Measurements from ENCODE around the gene RLN3. TPM values are rescaled to one million over a fixed set of nuclear protein-coding genes. Genes with fewer than 3 reads are reported as not detected.

Gene RLN3, protein sequence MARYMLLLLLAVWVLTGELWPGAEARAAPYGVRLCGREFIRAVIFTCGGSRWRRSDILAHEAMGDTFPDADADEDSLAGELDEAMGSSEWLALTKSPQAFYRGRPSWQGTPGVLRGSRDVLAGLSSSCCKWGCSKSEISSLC
- total RNA-seq, result not detected

DNA sequence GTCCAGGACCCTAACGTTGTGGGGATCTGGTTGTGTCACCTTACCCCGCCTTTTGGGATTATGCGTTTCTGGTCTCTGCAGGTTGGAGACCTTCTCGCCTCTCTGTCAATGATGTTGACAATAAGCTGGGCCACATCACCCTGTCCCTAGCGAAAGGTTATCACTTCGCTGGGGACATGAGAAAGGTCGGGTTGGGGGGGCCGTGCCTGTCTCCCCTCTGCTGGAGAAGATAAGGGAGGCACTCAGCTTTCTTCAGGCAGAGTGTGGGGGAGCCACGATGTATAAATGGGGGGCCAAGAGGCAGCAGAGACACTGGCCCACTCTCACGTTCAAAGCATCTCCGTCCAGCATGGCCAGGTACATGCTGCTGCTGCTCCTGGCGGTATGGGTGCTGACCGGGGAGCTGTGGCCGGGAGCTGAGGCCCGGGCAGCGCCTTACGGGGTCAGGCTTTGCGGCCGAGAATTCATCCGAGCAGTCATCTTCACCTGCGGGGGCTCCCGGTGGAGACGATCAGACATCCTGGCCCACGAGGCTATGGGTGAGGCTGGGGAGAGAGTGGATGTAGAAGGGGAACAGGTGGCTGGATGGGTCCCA, at the start of gene RLN3:
Gene RLN3 (plus strand): TSS at position 293 of the 595 bp plus-strand sequence. CDS start 57 bp downstream, at position 350.
- DNase-seq, result no peak
- Mint-ChIP-seq H3K27ac (no peak within 1 kb of the TSS), H3K9me3 (no peaks in the 10 kb centered on the region), H3K36me3 (ENCODE audit: low read depth) (peaks cover 8% of the 10 kb centered on the region), H3K4me3 (no peak within 1 kb of the TSS), H3K4me1 (peaks cover 28% of the 10 kb centered on the region), H3K27me3 (peaks cover 2% of the 10 kb centered on the region)
- ChIA-PET POLR2A (no interaction called here), CTCF (interaction anchor here (0.7 to 1.0 kb wide), 3 partner anchors 10 to 46 kb away, joined by 3 to 4 read pairs (median 3); no protein-coding TSS in a partner anchor)

DNA sequence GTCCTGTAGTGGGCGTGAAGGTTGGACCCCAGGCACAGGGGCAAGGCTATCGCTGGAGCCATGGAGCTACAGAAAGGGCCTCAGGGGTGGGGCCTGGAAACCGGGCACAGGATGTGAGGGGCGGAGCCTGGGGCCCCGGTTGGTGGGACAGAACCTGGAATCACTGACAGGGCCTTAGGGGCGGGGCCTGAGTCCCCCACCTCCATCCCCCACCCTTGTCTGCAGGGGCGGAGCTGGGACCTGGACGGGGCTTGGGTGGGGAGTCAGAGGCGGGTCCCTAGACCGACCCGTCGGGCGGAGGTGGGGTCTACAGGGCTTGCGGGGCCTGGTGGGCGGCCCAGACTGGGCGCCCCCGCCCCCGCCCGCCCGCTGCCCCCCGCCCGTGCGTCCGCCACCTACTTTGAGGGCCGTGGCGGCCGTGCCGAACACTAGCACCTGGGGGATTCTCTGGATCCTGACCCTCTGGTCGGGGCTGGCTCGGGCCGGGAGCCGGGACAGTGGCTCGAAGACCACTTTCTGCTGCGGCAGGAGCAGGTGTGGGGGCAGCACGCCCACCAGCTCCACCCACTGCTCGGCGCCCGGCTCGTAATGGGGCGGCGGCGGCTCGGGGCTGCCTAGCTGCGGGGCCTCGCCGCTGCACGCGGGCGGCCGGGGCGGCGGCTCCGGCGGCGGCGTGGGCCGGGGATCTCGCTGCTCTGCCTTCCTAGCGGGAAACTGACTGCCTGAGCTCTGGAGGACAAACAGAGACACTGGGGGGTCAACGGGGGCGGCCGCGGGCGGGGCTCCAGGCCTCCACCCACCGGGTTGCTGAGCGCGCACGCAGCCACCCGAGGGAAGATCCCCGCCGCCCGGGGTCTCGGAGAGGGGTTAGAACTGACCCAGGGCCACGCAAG, 49.4 kb upstream of the RLN3 start:
- Mint-ChIP-seq H3K4me1 (peaks cover 45% of the 10 kb centered on the region), H3K4me3 (no peak overlapping the region), H3K36me3 (ENCODE audit: low read depth) (peaks cover 17% of the 10 kb centered on the region), H3K27me3 (no peaks in the 10 kb centered on the region), H3K27ac (no peak overlapping the region), H3K9me3 (no peaks in the 10 kb centered on the region)
- CTCF ChIA-PET, result interaction anchor here (0.8 to 1.0 kb wide), 2 partner anchors 8 to 16 kb away, joined by 3 to 5 read pairs; no protein-coding TSS in a partner anchor
- POLR2A ChIA-PET, result interaction anchor here (0.9 kb wide), 1 partner anchor 61 kb away, joined by 8 read pairs; no protein-coding TSS in a partner anchor
- DNase-seq, result no peak

DNA sequence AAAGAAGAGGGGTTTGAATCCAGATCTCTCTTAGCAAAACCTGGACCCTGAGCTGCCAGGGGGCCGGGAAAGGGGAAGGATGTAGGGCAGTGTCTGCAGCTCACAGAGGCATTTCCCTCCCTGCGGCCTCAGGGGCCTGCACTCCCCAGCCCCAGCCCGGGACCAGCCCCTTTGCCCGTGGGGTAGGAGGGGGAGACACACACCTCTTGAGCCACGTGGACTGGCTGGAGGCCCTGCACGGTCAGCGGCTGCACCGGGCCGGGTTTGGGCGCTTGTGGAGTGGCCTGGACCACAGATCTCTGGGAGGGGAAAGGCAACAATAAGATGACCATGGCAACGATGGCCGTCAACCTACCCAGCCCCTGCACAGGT, 48.7 kb upstream of the RLN3 start:
- H3K27me3 Mint-ChIP-seq, result no peaks in the 10 kb centered on the region
- H3K36me3 Mint-ChIP-seq (ENCODE audit: low read depth), result peaks cover 14% of the 10 kb centered on the region
- H3K27ac Mint-ChIP-seq, result peak overlapping the region; percentile 75
- H3K4me1 Mint-ChIP-seq, result peaks cover 45% of the 10 kb centered on the region
- no peak for DNase-seq
- H3K9me3 Mint-ChIP-seq, result no peaks in the 10 kb centered on the region
- ChIA-PET CTCF (interaction anchor here (1.0 kb wide), 1 partner anchor 9 kb away, joined by 5 read pairs; no protein-coding TSS in a partner anchor), POLR2A (interaction anchor here (0.9 kb wide), 1 partner anchor 62 kb away, joined by 8 read pairs; no protein-coding TSS in a partner anchor)
- H3K4me3 Mint-ChIP-seq, result no peak overlapping the region

DNA sequence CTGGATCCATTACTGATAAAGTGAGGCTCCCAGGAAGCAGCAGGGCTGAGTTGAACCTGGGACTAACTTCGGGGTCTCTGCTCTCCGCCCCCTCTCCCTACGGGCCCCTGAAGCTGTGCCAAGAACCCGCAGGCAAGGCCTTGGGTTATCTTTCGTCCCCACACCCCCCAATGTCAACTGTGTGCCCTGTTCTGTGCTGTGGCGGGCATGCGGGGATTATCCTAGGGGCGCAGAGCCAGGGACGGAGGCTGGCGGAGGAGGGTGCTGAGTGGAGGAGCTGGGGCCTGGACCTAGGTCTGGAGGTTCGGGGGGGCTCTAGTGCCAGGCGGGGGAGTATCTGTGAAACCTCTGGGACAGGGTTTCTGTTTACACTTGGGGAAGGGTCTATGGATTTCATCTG, 48.3 kb upstream of the RLN3 start:
- Mint-ChIP-seq H3K9me3 (no peaks in the 10 kb centered on the region), H3K4me3 (no peak overlapping the region), H3K27me3 (no peaks in the 10 kb centered on the region), H3K4me1 (peaks cover 45% of the 10 kb centered on the region), H3K36me3 (ENCODE audit: low read depth) (peaks cover 10% of the 10 kb centered on the region), H3K27ac (peak overlapping the region; percentile 75)
- CTCF ChIA-PET, result interaction anchor here (1.0 kb wide), 1 partner anchor 9 kb away, joined by 5 read pairs; no protein-coding TSS in a partner anchor
- no peak for DNase-seq
- POLR2A ChIA-PET, result interaction anchor here (0.9 kb wide), 1 partner anchor 62 kb away, joined by 8 read pairs; no protein-coding TSS in a partner anchor

DNA sequence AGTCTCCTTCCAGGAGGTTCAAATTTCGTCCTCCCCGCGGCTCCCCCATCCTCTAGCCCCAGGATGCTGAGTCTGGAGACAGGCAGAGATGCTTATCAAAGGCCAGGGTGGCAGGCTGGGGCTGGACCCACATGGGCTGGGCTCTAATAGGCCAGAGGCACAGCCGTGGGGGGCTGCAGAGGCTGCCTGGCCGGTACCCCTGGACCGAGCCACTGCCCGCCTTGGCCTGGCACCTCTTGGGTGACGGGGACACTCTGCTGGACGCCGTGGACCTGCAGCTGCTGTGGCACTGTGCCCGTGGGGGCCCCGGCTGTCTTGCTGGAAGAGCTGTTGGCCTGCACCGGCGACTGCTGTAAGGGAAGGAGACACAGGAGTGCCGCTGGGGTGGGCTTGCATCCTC, 47.6 kb upstream of the RLN3 start:
- Mint-ChIP-seq H3K4me1 (peaks cover 51% of the 10 kb centered on the region), H3K27ac (no peak overlapping the region), H3K27me3 (no peaks in the 10 kb centered on the region), H3K9me3 (no peaks in the 10 kb centered on the region), H3K4me3 (no peak overlapping the region), H3K36me3 (ENCODE audit: low read depth) (peaks cover 10% of the 10 kb centered on the region)
- DNase-seq, result no peak
- ChIA-PET POLR2A (no interaction called here), CTCF (no interaction called here)

DNA sequence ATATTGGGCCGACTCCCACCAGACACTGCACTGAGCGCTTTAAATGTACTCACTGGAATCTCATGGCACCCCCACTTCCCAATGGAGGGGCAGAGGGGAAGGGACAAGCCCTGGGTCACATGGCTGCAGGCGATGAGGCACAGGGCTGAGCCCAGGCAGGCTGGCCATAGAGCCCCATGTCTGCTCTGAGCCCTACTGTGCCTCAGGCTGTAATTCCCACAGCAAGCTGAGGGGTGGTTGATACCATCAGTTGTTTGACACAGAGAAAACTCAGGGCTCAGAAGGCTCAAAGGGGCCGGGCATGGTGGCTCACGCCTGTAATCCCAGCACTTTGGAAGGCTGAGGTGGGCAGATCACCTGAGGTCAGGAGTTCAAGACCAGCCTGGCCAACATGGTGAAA, 46.9 kb upstream of the RLN3 start:
- Mint-ChIP-seq H3K27ac (peak overlapping the region; percentile 69), H3K4me3 (no peak overlapping the region), H3K4me1 (peaks cover 58% of the 10 kb centered on the region), H3K36me3 (ENCODE audit: low read depth) (peaks cover 10% of the 10 kb centered on the region), H3K9me3 (no peaks in the 10 kb centered on the region), H3K27me3 (no peaks in the 10 kb centered on the region)
- POLR2A ChIA-PET, result no interaction called here
- CTCF ChIA-PET, result interaction anchor here (1.0 kb wide), 1 partner anchor 17 kb away, joined by 3 read pairs; no protein-coding TSS in a partner anchor
- DNase-seq, result no peak

DNA sequence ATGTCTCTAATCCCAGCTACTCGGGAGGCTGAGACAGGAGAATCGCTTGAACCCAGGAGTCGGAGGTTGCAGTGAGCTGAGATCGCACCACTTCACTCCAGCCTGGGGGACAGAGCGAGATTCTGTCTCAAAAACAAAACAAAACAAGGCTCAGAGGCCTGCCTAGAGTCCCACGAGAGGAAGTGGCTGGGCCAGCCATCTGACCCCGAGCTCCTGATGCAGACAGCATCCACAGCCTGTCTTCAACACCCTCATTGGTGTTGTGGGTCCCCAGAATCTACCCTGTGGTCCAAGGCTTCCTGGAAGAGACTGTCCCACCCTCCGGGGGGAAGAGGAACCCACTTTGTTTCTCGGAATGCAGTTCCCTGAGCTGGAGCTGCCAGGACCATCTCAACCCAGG, 46.5 kb upstream of the RLN3 start:
- H3K27me3 Mint-ChIP-seq, result no peaks in the 10 kb centered on the region
- no peaks in the 10 kb centered on the region for H3K9me3 Mint-ChIP-seq
- no peak for DNase-seq
- CTCF ChIA-PET, result interaction anchor here (0.6 to 1.0 kb wide), 2 partner anchors 17 to 113 kb away, joined by 3 read pairs; no protein-coding TSS in a partner anchor
- H3K4me3 Mint-ChIP-seq, result no peak overlapping the region
- peak overlapping the region; percentile 69 for H3K27ac Mint-ChIP-seq
- H3K4me1 Mint-ChIP-seq, result peaks cover 63% of the 10 kb centered on the region
- peaks cover 10% of the 10 kb centered on the region for H3K36me3 Mint-ChIP-seq (ENCODE audit: low read depth)
- POLR2A ChIA-PET, result no interaction called here

DNA sequence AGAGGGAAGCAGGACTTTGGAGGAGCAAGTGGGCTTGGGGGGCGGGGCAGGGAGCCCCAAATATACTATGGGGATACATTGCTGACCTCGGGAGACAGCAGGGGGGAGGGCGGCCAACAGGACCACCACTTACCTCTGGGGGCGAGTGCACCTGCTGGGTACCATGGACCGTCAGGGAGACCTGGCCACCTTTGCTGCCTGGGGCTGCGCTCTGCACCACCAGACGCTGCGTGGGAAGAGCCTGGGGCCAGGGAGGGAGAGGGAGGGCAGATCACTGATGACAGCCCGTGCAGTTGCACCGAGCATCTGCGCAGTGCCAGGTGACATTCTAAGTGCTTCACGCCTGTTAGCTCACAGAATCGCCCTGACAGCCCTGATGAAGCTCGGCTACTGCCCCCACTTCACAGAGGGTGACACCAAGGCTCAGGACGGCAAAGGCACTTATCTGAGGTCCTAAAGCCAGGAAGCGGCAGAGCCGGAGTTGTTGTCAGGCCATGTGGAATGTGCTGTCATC, 45.9 kb upstream of the RLN3 start:
- peak overlapping the region; percentile 31 for H3K27ac Mint-ChIP-seq
- POLR2A ChIA-PET, result no interaction called here

DNA sequence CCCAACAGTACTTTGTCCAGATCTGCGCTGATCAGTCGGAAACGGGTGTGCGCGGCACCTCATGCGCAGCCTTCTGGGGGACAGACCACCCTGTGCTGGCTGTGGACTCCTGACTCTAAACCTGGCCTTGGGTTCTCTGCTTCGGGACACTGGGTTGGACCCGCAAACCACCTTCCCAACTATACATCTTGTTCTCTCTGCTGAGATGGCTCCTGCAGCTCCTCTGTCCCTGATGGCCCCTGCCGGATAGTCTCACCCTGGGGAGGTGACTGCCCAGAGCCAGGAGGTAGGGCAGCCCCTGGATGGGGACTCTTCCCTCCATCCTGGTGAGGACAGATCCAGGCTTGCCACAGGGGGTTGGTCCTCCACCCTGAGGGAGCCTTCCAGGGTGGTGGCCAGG, 45.2 kb upstream of the RLN3 start:
- ChIA-PET POLR2A (no interaction called here), CTCF (no interaction called here)
- Mint-ChIP-seq H3K4me3 (no peak overlapping the region), H3K27ac (peak overlapping the region; percentile 50), H3K4me1 (peaks cover 76% of the 10 kb centered on the region), H3K9me3 (no peaks in the 10 kb centered on the region), H3K36me3 (ENCODE audit: low read depth) (peaks cover 10% of the 10 kb centered on the region), H3K27me3 (no peaks in the 10 kb centered on the region)
- DNase-seq, result no peak

More for the DNA sequence above, 45.9 kb upstream of the RLN3 start:
- H3K9me3 Mint-ChIP-seq, result no peaks in the 10 kb centered on the region
- no peak overlapping the region for H3K4me3 Mint-ChIP-seq
- H3K36me3 Mint-ChIP-seq (ENCODE audit: low read depth), result peaks cover 10% of the 10 kb centered on the region
- H3K27me3 Mint-ChIP-seq, result no peaks in the 10 kb centered on the region
- CTCF ChIA-PET, result interaction anchor here (0.6 to 1.0 kb wide), 2 partner anchors 16 to 113 kb away, joined by 3 read pairs; no protein-coding TSS in a partner anchor
- no peak for DNase-seq
- peaks cover 68% of the 10 kb centered on the region for H3K4me1 Mint-ChIP-seq

DNA sequence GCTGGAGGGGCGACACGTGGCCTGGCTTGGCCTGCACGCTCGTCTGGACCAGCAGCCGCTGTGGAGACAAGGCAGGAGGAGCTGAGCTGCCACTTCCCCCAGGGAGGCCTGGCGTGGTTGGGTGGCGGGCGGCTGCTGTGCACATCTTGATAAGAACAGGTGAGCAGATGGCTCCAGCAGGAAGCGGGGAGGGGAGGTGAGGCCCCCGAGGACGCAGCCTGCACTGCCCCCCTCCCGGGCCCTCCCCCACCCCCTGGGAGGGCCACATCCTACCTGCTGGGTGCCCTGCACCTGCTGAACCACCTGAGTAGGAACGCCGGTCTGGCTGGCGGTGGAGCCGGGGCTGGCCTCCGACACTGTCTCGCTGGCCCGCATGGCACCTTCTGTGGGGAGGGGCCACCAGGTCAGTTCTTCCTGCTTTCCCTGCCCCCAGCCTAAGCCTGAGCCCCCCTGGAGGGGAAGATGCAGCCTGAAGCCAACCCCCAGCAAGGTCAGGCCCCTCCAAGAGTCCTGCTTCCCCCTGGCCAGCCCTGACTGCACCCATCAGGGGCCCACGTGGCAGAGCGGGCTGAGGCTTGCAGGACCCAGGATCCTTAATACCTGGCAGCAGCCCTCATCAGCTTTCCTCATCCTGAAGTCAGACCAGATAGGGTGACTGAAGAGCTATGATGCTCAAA, 44.6 kb upstream of the RLN3 start:
- Mint-ChIP-seq H3K4me3 (no peak overlapping the region), H3K4me1 (peaks cover 78% of the 10 kb centered on the region), H3K27me3 (no peaks in the 10 kb centered on the region), H3K27ac (peak overlapping the region; percentile 50), H3K9me3 (no peaks in the 10 kb centered on the region), H3K36me3 (ENCODE audit: low read depth) (peaks cover 12% of the 10 kb centered on the region)
- DNase-seq, result peak; percentile 34
- CTCF ChIA-PET, result no interaction called here
- POLR2A ChIA-PET, result no interaction called here

DNA sequence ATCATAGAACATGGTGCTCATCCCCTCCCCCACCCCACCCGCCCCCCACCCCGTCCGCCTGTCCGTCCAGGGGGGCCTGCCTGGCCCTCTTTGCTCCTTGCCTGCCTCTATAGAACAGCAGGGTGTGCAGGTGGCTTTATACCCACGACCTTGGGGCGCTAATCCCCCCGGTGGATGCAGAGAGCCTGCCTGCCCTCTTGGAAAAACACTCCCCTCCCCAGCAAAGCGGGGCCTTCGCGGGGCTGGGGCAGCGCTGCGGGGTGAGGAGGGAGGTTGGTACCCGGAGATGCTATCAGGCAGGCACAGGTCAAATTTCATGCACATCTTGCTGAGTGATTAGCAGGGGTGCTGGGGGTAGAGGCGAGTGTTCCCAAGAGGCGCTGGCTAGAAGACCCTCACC, 43.8 kb upstream of the RLN3 start:
- Mint-ChIP-seq H3K27me3 (no peaks in the 10 kb centered on the region), H3K27ac (no peak overlapping the region), H3K9me3 (no peaks in the 10 kb centered on the region), H3K4me1 (peaks cover 86% of the 10 kb centered on the region), H3K4me3 (no peak overlapping the region), H3K36me3 (ENCODE audit: low read depth) (peaks cover 18% of the 10 kb centered on the region)
- ChIA-PET CTCF (interaction anchor here (0.8 to 1.6 kb wide), 2 partner anchors 11 to 22 kb away, joined by 3 read pairs; partner anchors contain the start of gene RFX1), POLR2A (no interaction called here)
- no peak for DNase-seq

Data from activated CD4-positive, alpha-beta T cell treated with anti-CD3 and anti-CD28 coated beads, Interleukin-2, amount 10 ng/mL, durations not matched to agents 7 days and 5 days (primary cell).